ENCODE results near the gene POGLUT3.
A peak's percentile ranks its signal among the peaks of the same experiment; 100 is the strongest.

Gene POGLUT3

GRCh38 chr11:108501396-108501795, 3.2 kb upstream of the POGLUT3 start:
- TF ChIP-seq CTCF (IDR thresholded peaks at IDR 0.05; ENCODE audit: low read depth, low read length, missing control alignments): no peak
- H3K4me3 ChIP-seq (ENCODE audit: low read depth, low read length): no peak overlapping the region
- no peak for DNase-seq (ENCODE audit: low read depth)

GRCh38 chr11:108500721-108501120, 2.5 kb upstream of the POGLUT3 start:
- H3K4me3 ChIP-seq (ENCODE audit: low read depth, low read length): no peak overlapping the region
- no peak for DNase-seq (ENCODE audit: low read depth)
- TF ChIP-seq CTCF (IDR thresholded peaks at IDR 0.05; ENCODE audit: low read depth, low read length, missing control alignments): no peak

GRCh38 chr11:108500169-108500568, 2.0 kb upstream of the POGLUT3 start:
- no peak overlapping the region for H3K4me3 ChIP-seq (ENCODE audit: low read depth, low read length)
- no peak for DNase-seq (ENCODE audit: low read depth)
- TF ChIP-seq CTCF (IDR thresholded peaks at IDR 0.05; ENCODE audit: low read depth, low read length, missing control alignments): no peak

GRCh38 chr11:108498816-108499408, 728 bp upstream of the POGLUT3 start:
- no peak for DNase-seq (ENCODE audit: low read depth)
- peak overlapping the region; percentile 63 for H3K4me3 ChIP-seq (ENCODE audit: low read depth, low read length)
- TF ChIP-seq CTCF (IDR thresholded peaks at IDR 0.05; ENCODE audit: low read depth, low read length, missing control alignments): no peak

- DNase-seq (ENCODE audit: low read depth): peak; percentile 36
- no peak for TF ChIP-seq CTCF (IDR thresholded peaks at IDR 0.05; ENCODE audit: low read depth, low read length, missing control alignments)
- H3K4me3 ChIP-seq (ENCODE audit: low read depth, low read length): peak overlapping the region; percentile 63
Observed at GRCh38 chr11:108497317-108498045, 703 bp downstream of the POGLUT3 start.

GRCh38 chr11:108496643-108497256, 1.4 kb downstream of the POGLUT3 start:
- TF ChIP-seq CTCF (IDR thresholded peaks at IDR 0.05; ENCODE audit: low read depth, low read length, missing control alignments): no peak
- H3K4me3 ChIP-seq (ENCODE audit: low read depth, low read length): peak overlapping the region; percentile 63; the same call in 1 of the 2 replicates
- DNase-seq (ENCODE audit: low read depth): no peak

Data from GM12864 (cell line).